NCI-H345 treated with DMSO at 0.1 percent for 48 hours (cell line): ENCODE measurements around the gene R3HDM4.
A peak's percentile ranks its signal among the peaks of the same experiment; 100 is the strongest.

Experiments
- DNase-seq: peaks from one replicate; lab custom pipeline; 2025; ENCODE audit not compliant: unreplicated experiment; lab: John Stamatoyannopoulos, UW

Gene R3HDM4

GRCh38 chr19:947707-948539, 34.9 kb upstream of the R3HDM4 start:
- no peak for DNase-seq

- DNase-seq, result no peak
Observed at GRCh38 chr19:947090-947706, 34.2 kb upstream of the R3HDM4 start.

GRCh38 chr19:945401-946252, 32.6 kb upstream of the R3HDM4 start:
- no peak for DNase-seq

DNA sequence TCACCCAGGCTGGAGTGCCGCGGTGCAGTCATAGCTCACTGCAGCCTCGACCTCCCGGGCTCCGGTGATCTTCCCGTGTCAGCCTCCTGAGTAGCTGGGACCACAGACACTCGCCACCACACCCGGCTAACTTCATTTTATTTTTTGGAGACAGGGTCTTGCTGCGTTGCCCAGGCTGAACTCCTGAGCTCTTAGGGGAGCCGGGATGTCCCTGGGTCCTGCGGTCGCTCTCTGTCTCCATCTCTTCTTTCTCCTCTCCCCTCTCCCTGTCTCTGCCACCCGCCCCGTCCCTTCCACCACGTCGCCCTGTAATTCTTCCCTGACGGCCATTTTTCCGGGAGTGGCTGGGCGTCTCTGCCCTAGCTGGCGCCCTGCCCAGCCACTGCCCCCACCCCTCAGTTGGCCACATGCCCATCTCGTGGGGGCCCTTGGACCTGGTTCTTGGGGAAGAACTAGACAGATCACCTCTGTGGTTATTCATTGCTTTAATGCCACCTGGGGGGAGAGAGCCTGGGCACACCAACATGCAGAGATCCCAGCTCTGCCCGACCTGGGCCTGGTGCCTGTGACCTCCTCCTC, 31.7 kb upstream of the R3HDM4 start:
- DNase-seq, result peak; percentile 17

DNA sequence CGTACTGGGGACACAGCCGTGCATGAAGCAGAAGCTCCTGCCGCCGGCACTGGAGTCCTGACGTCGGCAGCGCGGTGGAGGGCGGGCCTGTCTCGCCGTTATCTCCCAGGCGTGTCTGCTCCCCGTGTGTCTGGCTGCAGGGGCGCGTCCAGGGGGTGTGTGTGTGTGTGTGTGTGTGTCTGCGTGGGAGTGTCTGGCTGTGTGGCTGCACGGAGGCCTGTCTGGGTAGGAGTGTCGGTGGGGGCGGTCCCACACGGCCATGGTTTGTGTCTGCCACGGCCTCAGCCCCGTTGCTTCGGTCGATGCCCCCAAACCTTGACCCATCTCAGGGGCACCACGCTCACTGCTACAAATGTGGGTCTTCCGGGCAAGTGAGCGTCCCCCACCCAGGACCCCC, 31.1 kb upstream of the R3HDM4 start:
- DNase-seq, result no peak

- no peak for DNase-seq
Observed at GRCh38 chr19:943551-944170, 30.6 kb upstream of the R3HDM4 start.

GRCh38 chr19:942133-942645, 29.2 kb upstream of the R3HDM4 start:
- DNase-seq, result no peak

- DNase-seq, result no peak
Observed at GRCh38 chr19:941292-942132, 28.5 kb upstream of the R3HDM4 start.

- DNase-seq, result no peak
Observed at GRCh38 chr19:940591-941291, 27.7 kb upstream of the R3HDM4 start.

DNA sequence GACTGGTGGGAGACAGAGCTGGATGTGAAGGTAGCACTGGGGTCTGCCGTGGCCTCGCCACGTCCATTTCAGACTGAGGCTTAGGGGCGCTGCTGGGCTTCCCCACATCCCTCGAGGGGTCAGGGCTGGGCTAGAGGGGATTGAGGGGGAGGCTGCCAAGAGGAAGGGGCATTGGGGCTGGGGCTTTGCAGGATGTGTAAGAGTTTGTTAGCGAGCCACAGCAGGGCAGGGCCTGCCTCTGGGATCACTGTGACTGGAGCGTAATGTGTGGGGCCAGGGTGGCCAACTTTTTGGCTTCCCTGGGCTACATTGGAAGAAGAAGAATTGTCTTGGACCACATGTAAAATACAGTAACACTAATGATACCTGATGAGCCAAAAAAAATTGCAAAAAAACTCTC, 26.9 kb upstream of the R3HDM4 start:
- no peak for DNase-seq

GRCh38 chr19:939439-939838, 26.4 kb upstream of the R3HDM4 start:
- DNase-seq, result no peak

- DNase-seq, result no peak
Observed at GRCh38 chr19:938233-938923, 25.4 kb upstream of the R3HDM4 start.

DNA sequence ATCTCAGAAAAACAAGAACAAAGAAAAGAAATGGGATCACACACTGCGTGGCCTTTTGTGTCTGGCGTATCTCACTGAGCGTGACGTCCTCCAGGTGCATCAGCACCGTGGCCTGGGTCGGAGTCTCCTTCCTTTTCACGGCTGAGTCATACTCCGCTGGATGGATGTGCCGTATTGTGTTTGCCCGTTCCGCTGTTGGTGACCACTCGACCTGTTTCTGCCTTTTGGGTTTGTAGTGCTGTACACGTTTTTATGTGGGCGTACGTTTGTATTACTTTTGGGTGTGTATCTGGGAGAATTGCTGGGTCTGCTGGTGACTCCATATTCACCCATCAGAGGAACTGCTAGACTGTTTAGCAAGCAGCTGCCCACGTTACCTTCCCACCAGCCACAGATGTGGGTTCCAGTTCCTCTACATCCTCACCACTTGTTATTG, 24.3 kb upstream of the R3HDM4 start:
- DNase-seq, result no peak

DNA sequence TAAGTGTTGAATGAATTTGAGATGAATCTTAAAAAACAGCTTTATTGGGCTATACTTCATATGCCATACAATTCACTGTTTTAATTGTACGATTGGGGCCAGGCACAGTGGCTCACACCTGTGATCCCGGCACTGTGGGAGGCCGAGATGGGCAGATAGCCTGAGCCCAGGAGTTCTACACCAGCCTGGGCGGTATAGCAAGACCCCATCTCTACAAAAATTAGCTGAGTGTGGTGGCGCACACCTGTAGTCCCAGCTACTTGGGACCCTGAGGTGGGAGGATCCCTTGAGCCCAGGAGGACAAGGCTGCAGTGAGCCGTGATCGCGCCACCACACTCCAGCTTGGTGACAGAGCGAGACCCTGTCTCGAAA, 23.1 kb upstream of the R3HDM4 start:
- no peak for DNase-seq

GRCh38 chr19:934865-935479, 22.0 kb upstream of the R3HDM4 start:
- no peak for DNase-seq

- DNase-seq, result no peak
Observed at GRCh38 chr19:934197-934840, 21.3 kb upstream of the R3HDM4 start.

- DNase-seq, result no peak
Observed at GRCh38 chr19:933553-933882, 20.5 kb upstream of the R3HDM4 start.
